Mesothelial cell of epicardium (in vitro differentiated cells): ENCODE measurements around the gene RELT. TPM values are rescaled to one million over a fixed set of nuclear protein-coding genes. Genes with fewer than 3 reads are reported as not detected.

Experiments used
- DNase-seq, 2 experiments: peaks; one replicate each; pipeline ENCODE4 v3.0.0; 2021; ENCODE audit warnings: low spot score in 2 of 2; ENCODE audit not compliant: unreplicated experiment in 2 of 2
- H3K27ac Mint-ChIP-seq: 2 replicates; pipeline ENCODE4 v1.8.0; 2021; ENCODE audit warnings: mixed read lengths
- H3K27me3 Mint-ChIP-seq: 2 replicates; pipeline ENCODE4 v1.8.0; 2021; ENCODE audit warnings: low read depth, mixed read lengths
- H3K36me3 Mint-ChIP-seq: 2 replicates; pipeline ENCODE4 v1.8.0; 2021; ENCODE audit warnings: mixed read lengths
- H3K4me1 Mint-ChIP-seq: 2 replicates; pipeline ENCODE4 v1.8.0; 2021; ENCODE audit warnings: mixed read lengths
- H3K4me3 Mint-ChIP-seq: 2 replicates; pipeline ENCODE4 v1.8.0; 2021; ENCODE audit warnings: mild to moderate bottlenecking, moderate library complexity, mixed read lengths
- H3K9me3 Mint-ChIP-seq: 2 replicates; pipeline ENCODE4 v1.8.0; 2021; ENCODE audit warnings: mixed read lengths
- total RNA-seq: library from RNA; stranded (reverse); gene quantifications from 3 replicates; pipeline ENCODE4 v1.2.1, GENCODE V29; 2021
- TF ChIP-seq, protein P1 (sequence below): fragments of 200-600 bp; sonication (generic); IDR thresholded peaks from one replicate; pipeline ENCODE4 v1.5.0; 2021; ENCODE audit warnings: antibody characterized with exemption; ENCODE audit not compliant: unreplicated experiment

RELT gene
- total RNA-seq, 1 donor from 2014 or later, result 5.1 TPM

DNA sequence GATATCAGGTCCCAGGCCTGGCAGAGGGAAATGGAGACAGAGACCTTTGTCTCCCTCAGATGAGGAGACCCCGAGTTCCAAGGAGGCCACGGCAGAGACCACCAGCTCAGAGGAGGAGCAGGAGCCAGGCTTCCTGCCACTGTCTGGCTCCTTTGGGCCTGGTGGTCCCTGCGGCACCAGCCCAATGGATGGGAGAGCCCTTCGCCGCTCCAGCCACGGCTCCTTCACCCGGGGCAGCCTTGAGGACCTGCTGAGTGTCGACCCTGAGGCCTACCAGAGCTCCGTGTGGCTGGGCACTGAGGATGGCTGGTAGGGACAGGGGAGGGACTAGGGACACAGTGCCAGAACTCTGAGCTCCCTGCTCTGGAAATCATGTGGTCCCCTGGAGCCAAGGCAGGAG lies 13.1 kb upstream of the RELT start:
- Mint-ChIP-seq H3K9me3 (no peaks in the 10 kb centered on the region), H3K36me3 (peaks cover 28% of the 10 kb centered on the region), H3K27me3 (no peaks in the 10 kb centered on the region), H3K4me1 (no peaks in the 10 kb centered on the region), H3K4me3 (no peak overlapping the region), H3K27ac (no peak overlapping the region)
- no peak for DNase-seq
- TF ChIP-seq, protein P1, sequence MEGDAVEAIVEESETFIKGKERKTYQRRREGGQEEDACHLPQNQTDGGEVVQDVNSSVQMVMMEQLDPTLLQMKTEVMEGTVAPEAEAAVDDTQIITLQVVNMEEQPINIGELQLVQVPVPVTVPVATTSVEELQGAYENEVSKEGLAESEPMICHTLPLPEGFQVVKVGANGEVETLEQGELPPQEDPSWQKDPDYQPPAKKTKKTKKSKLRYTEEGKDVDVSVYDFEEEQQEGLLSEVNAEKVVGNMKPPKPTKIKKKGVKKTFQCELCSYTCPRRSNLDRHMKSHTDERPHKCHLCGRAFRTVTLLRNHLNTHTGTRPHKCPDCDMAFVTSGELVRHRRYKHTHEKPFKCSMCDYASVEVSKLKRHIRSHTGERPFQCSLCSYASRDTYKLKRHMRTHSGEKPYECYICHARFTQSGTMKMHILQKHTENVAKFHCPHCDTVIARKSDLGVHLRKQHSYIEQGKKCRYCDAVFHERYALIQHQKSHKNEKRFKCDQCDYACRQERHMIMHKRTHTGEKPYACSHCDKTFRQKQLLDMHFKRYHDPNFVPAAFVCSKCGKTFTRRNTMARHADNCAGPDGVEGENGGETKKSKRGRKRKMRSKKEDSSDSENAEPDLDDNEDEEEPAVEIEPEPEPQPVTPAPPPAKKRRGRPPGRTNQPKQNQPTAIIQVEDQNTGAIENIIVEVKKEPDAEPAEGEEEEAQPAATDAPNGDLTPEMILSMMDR, result no peak

DNA sequence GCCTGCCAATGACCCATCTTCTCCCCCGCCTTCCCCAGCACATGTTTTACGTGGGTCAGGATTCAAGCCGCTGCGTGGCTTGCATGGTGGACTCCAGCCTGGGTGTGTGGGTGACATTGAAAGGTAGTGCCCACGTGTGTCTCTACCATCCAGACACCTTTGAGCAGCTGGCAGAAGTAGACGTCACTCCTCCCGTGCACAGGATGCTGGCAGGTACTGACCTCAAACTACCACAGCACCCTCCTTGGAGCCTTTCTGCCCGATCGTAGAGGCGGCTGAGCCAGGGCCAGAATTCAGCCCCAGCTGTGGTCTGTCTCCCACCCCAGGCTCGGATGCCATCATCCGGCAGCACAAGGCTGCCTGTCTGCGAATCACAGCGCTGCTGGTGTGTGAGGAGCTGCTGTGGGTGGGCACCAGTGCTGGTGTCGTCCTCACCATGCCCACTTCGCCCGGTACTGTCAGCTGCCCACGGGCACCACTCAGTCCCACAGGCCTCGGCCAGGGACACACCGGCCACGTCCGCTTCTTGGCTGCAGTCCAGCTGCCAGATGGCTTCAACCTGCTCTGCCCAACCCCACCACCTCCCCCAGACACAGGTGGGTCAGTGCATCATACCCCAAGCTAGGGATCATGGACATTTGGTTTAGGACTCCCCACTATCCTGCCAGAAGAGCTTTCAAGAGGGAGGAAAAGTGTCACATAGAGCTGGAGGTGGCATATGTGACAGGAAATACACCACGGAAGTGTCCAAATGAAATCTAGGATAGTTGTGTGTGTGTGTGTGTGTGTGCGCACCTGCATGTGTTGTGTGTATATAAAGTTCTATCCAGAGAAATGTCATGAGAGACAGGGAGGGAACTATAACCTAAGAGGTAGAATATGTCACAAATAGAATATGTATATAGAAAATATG lies 10.6 kb upstream of the RELT start:
- Mint-ChIP-seq H3K27me3 (no peaks in the 10 kb centered on the region), H3K36me3 (peaks cover 22% of the 10 kb centered on the region), H3K4me1 (no peaks in the 10 kb centered on the region), H3K27ac (no peak overlapping the region), H3K9me3 (no peaks in the 10 kb centered on the region), H3K4me3 (no peak overlapping the region)
- no peak for DNase-seq
- TF ChIP-seq, protein P1, result no peak

DNA sequence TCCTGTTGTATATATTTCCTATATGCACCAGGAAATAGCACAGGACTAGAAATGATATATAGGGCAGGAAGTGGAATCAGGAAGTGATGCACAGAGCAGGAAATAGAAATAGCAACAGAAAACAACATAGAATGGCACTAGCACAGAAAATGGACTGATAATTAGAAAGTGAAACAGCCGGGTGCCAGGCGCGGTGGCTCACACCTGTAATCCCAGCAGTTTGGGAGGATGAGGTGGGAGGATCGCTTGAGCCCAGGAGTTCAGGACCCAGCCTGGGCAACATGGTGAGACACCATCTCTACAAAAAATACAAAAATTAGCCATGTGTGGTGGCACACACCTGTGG lies 10.0 kb upstream of the RELT start:
- Mint-ChIP-seq H3K27me3 (no peaks in the 10 kb centered on the region), H3K27ac (no peak overlapping the region), H3K9me3 (no peaks in the 10 kb centered on the region), H3K4me3 (no peak overlapping the region), H3K4me1 (no peaks in the 10 kb centered on the region), H3K36me3 (peaks cover 17% of the 10 kb centered on the region)
- DNase-seq, result no peak
- TF ChIP-seq, protein P1, result no peak

DNA sequence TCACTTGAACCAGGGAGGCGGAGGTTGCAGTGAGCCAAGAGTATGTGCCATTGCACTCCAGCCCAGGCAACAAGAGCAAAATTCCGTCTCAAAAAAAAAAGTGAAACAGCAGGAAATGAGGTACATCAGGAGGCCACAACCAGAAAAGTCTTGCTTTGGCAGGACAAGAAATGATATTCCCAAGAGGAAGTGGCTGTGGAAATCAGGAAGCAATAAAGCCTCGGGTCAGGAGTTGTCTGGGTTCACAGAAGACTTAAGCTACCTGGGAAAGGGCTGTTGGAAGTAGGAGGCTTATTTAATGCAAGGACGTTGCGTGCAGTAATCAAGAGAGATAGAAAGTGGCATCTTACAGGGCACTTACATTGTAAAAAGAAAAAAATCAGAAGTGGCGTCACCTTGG lies 9.2 kb upstream of the RELT start:
- DNase-seq, result no peak
- no peaks in the 10 kb centered on the region for H3K9me3 Mint-ChIP-seq
- no peaks in the 10 kb centered on the region for H3K4me1 Mint-ChIP-seq
- TF ChIP-seq, protein P1, result no peak
- H3K27me3 Mint-ChIP-seq, result no peaks in the 10 kb centered on the region
- H3K36me3 Mint-ChIP-seq, result peaks cover 13% of the 10 kb centered on the region
- no peak overlapping the region for H3K4me3 Mint-ChIP-seq
- no peak overlapping the region for H3K27ac Mint-ChIP-seq

DNA sequence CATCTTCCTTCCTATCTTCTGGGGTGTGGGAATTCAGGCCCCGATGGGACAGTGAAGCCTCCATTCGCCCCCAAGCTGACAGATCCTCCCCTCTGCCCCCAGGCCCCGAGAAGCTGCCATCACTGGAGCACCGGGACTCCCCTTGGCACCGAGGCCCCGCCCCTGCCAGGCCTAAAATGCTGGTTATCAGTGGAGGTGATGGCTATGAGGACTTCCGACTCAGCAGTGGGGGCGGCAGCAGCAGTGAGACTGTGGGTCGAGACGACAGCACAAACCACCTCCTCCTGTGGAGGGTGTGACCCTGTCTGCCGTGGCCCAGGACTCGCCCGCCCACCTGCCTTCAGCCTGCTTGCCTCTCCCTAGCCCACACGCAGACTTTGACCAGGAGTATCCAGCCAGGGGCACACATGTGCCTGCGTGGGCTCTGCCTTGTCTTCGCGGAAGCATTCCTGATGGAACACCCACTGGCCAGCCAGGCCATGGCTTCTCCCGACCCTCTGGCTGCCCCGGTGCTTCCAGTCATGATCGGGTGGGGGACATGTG lies 8.6 kb upstream of the RELT start:
- no peak for DNase-seq
- TF ChIP-seq, protein P1, result no peak
- Mint-ChIP-seq H3K4me1 (no peaks in the 10 kb centered on the region), H3K4me3 (no peak overlapping the region), H3K27ac (no peak overlapping the region), H3K9me3 (no peaks in the 10 kb centered on the region), H3K27me3 (no peaks in the 10 kb centered on the region), H3K36me3 (peaks cover 12% of the 10 kb centered on the region)
